HepG2 (cell line): ENCODE measurements around the gene SH2D5. TPM values are rescaled to one million over a fixed set of nuclear protein-coding genes. Genes with fewer than 3 reads are reported as not detected.

Experiments
- AHDC1 ChIP-seq: sonication (generic); formaldehyde crosslinking; IDR thresholded peaks from 2 replicates; pipeline ENCODE4 v1.5.1; 2020; ENCODE audit warnings: mild to moderate bottlenecking, missing genetic modification reagents, borderline replicate concordance
- KDM3A ChIP-seq: IDR thresholded peaks from 2 replicates; pipeline ENCODE4 v1.6.1; 2018; ENCODE audit warnings: low read depth, missing compliant biosample characterization
- MEIS1 ChIP-seq: sonication (generic); formaldehyde crosslinking; IDR thresholded peaks from 2 replicates; pipeline ENCODE4 v1.9.0; 2021; ENCODE audit warnings: mild to moderate bottlenecking, missing genetic modification reagents, moderate library complexity, borderline replicate concordance
- RFX1 ChIP-seq: fragments of 450-650 bp; IDR thresholded peaks from 2 replicates; pipeline ENCODE4 v1.6.1; 2017
- ZFP37 ChIP-seq: sonication (generic); formaldehyde crosslinking; IDR thresholded peaks from 2 replicates; pipeline ENCODE4 v1.4.0; 2020; ENCODE audit warnings: missing genetic modification reagents, borderline replicate concordance
- ZNF407 ChIP-seq: sonication (generic); formaldehyde crosslinking; IDR thresholded peaks from one replicate; pipeline ENCODE4 v1.5.1; 2020; ENCODE audit warnings: mild to moderate bottlenecking, missing genetic modification reagents; ENCODE audit errors: not compliant biosample characterization
- ZNF564 ChIP-seq: sonication (generic); formaldehyde crosslinking; IDR thresholded peaks from 2 replicates; pipeline ENCODE4 v1.8.1; 2023; ENCODE audit warnings: mild to moderate bottlenecking, missing genetic modification reagents
- polyA plus RNA-seq, 8 experiments: library from polyadenylated mRNA; depleted of rRNA in 3 of 8; stranded (reverse) in 7 of 8; unstranded in 1 of 8; fragments of >200 nt; fragmentation: Illumina TruSeq in 4 of 8; extraction: Trizol in 4 of 8; gene quantifications; 2 replicates each; pipeline versions ENCODE4 v1.2.1 to v1.2.3, GENCODE V29; 2011 to 2016; ENCODE audit warnings: low read depth in 4 of 8, missing spikeins in 1 of 8, mixed read lengths in 1 of 8; ENCODE audit not compliant: insufficient read depth in 1 of 8
- total RNA-seq, 5 experiments: library from RNA; depleted of rRNA; stranded (reverse); fragments of >200 nt; fragmentation: Illumina TruSeq; extraction: Trizol; gene quantifications; 2 replicates each; pipeline ENCODE4 v1.2.3, GENCODE V29; 2016; ENCODE audit warnings: low read depth in 1 of 5
- TF ChIP-seq, protein P1 (sequence below): sonication (generic); formaldehyde crosslinking; IDR thresholded peaks from 2 replicates; pipeline ENCODE4 v1.5.1; 2020; ENCODE audit warnings: mild to moderate bottlenecking, moderate library complexity, missing genetic modification reagents

Gene SH2D5
- total and polyA plus RNA-seq, 2 of the 13 experiments (the other 11 are each of a cell fraction or from before 2014, with no cell fraction given) = 1.2 to 3.4 TPM

DNA sequence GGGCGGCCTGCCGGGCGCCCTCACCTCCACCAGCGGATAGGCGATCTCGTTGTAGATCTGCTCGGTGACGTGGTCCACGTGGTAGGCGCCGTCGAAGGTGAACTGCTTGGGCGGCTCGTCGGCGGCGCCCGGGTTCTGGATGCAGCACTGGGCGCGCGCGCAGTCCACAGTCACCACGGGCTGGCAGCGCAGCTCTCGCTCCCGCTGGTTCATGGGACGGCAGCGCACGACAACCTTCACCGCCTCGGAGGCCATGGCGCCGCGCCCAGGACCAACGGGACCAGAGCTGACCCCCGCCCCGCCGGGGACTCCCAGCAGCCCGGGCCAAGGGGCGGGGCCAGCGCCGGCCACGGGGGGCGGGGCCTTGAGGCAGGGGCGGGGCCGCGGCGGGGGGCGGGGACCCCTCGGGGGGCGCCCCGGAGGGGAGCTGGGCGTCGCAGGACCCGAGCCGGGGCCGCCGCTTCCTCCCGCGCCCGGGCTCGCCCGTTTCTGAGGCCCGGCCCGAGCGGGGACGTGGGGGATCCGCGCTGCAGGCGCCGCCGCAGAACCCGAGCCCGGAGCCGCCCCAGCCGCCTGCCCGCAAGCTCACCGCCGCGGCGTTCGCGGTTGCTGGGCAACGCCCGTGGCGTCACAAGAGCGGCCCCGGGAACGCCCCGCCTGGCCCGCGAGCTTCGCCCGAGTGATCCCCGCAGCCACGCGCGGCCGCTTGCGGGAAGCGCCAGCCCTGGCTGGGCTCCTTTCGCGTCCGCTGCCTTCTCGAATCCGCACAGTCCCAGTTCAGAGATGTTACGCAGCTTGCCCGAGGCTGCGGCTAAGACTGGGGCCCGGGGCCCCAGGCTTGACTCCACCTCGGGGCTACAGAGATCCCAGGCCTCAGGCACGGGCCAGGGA lies 14.8 kb downstream of the SH2D5 start, which contains the start of gene KIF17 (continued):
- TF ChIP-seq AHDC1 = no peak
- no peak for TF ChIP-seq ZNF564 (CRISPR knock-in tag)
- no peak for TF ChIP-seq KDM3A (CRISPR knock-in tag)
- TF ChIP-seq RFX1 = peak; percentile 62
- no peak for TF ChIP-seq ZFP37 (CRISPR knock-in tag)
- no peak for TF ChIP-seq ZNF407 (CRISPR knock-in tag)
- TF ChIP-seq, protein P1, sequence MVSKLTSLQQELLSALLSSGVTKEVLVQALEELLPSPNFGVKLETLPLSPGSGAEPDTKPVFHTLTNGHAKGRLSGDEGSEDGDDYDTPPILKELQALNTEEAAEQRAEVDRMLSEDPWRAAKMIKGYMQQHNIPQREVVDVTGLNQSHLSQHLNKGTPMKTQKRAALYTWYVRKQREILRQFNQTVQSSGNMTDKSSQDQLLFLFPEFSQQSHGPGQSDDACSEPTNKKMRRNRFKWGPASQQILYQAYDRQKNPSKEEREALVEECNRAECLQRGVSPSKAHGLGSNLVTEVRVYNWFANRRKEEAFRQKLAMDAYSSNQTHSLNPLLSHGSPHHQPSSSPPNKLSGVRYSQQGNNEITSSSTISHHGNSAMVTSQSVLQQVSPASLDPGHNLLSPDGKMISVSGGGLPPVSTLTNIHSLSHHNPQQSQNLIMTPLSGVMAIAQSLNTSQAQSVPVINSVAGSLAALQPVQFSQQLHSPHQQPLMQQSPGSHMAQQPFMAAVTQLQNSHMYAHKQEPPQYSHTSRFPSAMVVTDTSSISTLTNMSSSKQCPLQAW (CRISPR knock-in tag) = no peak
- TF ChIP-seq MEIS1 (CRISPR knock-in tag) = no peak
